ENCODE data around the gene PTK7.

Gene PTK7

DNA sequence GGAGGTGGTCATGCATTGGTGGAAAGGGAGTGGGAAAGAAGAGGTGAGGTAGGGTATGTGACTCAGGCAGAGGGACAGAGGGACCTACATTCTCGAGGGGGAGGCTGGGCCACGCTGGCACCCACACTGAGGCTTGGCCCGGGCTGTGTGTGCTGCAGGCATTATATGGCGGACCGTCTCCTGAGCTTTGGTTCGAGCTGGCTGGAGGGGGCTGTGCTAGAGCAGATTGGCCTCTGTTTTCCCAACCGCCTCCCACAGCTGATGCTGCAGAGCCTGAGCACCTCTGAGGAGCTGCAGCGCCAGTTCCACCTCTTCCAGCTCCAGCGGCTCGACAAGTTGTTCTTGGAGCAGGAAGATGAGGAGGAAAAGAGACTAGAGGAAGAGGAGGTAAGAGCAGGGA is 129.7 kb downstream of the PTK7 start:
- TF ChIP-seq CTCF (conservative IDR thresholded peaks at IDR 0.05; ENCODE audit: low read depth, low read length): no peak
- H3K4me3 ChIP-seq (ENCODE audit: low read depth, low read length): no peak overlapping the region
- no peak for DNase-seq (ENCODE audit: low read depth)

DNA sequence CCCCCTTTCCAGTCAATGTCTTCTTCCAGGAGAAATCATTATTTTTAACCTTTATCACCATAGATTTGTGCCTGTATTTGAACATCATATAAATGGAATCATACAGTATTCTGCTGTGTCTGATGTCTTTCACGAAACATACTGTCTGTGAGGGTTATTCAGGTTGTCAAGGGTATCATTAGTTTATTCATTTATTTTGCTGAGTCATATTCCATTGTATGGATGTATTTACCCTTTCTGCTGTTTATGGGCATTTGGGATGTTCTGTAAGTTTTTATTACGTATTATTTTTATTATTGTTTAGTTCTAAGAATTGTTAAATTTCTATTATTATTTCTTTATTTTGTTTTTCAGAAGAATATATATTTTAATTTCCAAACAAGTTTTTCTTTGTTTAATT is 131.2 kb downstream of the PTK7 start:
- no peak overlapping the region for H3K4me3 ChIP-seq (ENCODE audit: low read depth, low read length)
- TF ChIP-seq CTCF (conservative IDR thresholded peaks at IDR 0.05; ENCODE audit: low read depth, low read length): no peak
- no peak for DNase-seq (ENCODE audit: low read depth)
